A673 (cell line): ENCODE measurements around the gene SHQ1.

ENCODE experiments used
- CTCF ChIP-seq: fragments of 300-800, 200-600 bp; sonication (generic); conservative IDR thresholded peaks from 2 replicates; pipeline ENCODE4 v1.5.1; 2017; ENCODE audit warnings: low read depth, mild to moderate bottlenecking, antibody characterized with exemption, low read length, moderate library complexity, mixed read lengths
- EZH2 ChIP-seq: fragments of 200-600 bp; sonication (generic); IDR thresholded peaks from 2 replicates; pipeline ENCODE4 v1.6.1; 2017; ENCODE audit warnings: borderline replicate concordance, low read depth, mild to moderate bottlenecking, mixed read lengths, antibody characterized with exemption, low read length; ENCODE audit not compliant: poor library complexity, severe bottlenecking

GRCh38 chr3:72760225-72760624 lies 88.0 kb downstream of the SHQ1 start:
- TF ChIP-seq CTCF (no peak), EZH2 (no peak)
